B cell (primary cell): ENCODE results near the gene GDF7. TPM values are rescaled to one million over a fixed set of nuclear protein-coding genes. Genes with fewer than 3 reads are reported as not detected.

ENCODE experiments used
- ATAC-seq: fragments of 200-7000 bp; cut with Tn5 transposase; one replicate; pipeline ENCODE4 v1.10.0; 2021; ENCODE audit warnings: low read depth, mild to moderate bottlenecking, moderate number of reproducible peaks, moderate library complexity
- CTCF ChIA-PET: fragments of 350-600 bp; sonication (Branson Sonifier 250); formaldehyde crosslinking; loops from one replicate; lab custom pipeline; 2021; ENCODE audit warnings: antibody characterized with exemption, inconsistent platforms; lab: Charles Lee
- POLR2A ChIA-PET: fragments of 350-600 bp; sonication (Branson Sonifier 250); formaldehyde crosslinking; loops from one replicate; lab custom pipeline; 2021; ENCODE audit warnings: antibody characterized with exemption; lab: Charles Lee
- DNase-seq: peaks from one replicate; pipeline ENCODE4 v3.0.0; 2013
- H2AFZ ChIP-seq: 2 replicates; pipeline ENCODE4 v1.6.1; 2012; ENCODE audit warnings: mild to moderate bottlenecking, low read depth, low read length; ENCODE audit not compliant: insufficient read depth, poor library complexity, severe bottlenecking
- H3K27ac ChIP-seq, 2 donors: 1 replicate in 1 of 2; 2 replicates in 1 of 2; pipeline ENCODE4 v1.5.1; 2012 to 2013; ENCODE audit warnings: low read length in 2 of 2, mild to moderate bottlenecking in 2 of 2, moderate library complexity in 1 of 2
- H3K27me3 ChIP-seq, 4 experiments: fragments of 200-600 bp in 1 of 4; sonication (generic) in 1 of 4; replicated peaks in 1 of 4; 1 replicate in 2 of 4; 2 replicates in 2 of 4; pipeline versions ENCODE4 v1.6.1 to v1.7.0; 2013 to 2016; ENCODE audit warnings: low read length in 3 of 4, mild to moderate bottlenecking in 2 of 4, mixed read lengths in 1 of 4, moderate library complexity in 1 of 4; ENCODE audit not compliant: insufficient read depth in 4 of 4, control insufficient read depth in 3 of 4; ENCODE audit errors: control extremely low read depth in 1 of 4
- H3K36me3 ChIP-seq, 2 experiments: replicated peaks in 1 of 2; 1 replicate in 1 of 2; 2 replicates in 1 of 2; pipeline versions ENCODE4 v1.6.1 to v1.7.1; 2013; ENCODE audit warnings: low read length in 1 of 2; ENCODE audit not compliant: insufficient read depth in 2 of 2, control insufficient read depth in 1 of 2; ENCODE audit errors: control extremely low read depth in 1 of 2, extremely low read depth in 1 of 2
- H3K4me1 ChIP-seq, 2 donors: fragments of 200-600 bp in 1 of 2; sonication (generic) in 1 of 2; 1 replicate in 1 of 2; 2 replicates in 1 of 2; pipeline versions ENCODE4 v1.5.1 to v1.6.1; 2013 to 2017; ENCODE audit warnings: low read length in 2 of 2; ENCODE audit not compliant: control insufficient read depth in 2 of 2, insufficient read depth in 2 of 2
- H3K4me2 ChIP-seq: replicated peaks from 2 replicates; pipeline ENCODE3; 2012; ENCODE audit warnings: mild to moderate bottlenecking, low read depth, low read length; ENCODE audit not compliant: poor library complexity, severe bottlenecking
- H3K4me3 ChIP-seq, 5 experiments: fragments of 200-600 bp in 1 of 5; sonication (generic) in 1 of 5; 1 replicate in 3 of 5; 2 replicates in 2 of 5; pipeline versions ENCODE4 v1.5.1 to v1.7.0; 2011 to 2016; ENCODE audit warnings: low read length in 4 of 5, mild to moderate bottlenecking in 4 of 5, low read depth in 2 of 5, control low read depth in 1 of 5, moderate library complexity in 1 of 5; ENCODE audit not compliant: insufficient read depth in 1 of 5; ENCODE audit errors: control extremely low read depth in 1 of 5, extremely low read depth in 1 of 5
- H3K79me2 ChIP-seq: fragments of 200-600 bp; sonication (generic); one replicate; pipeline ENCODE4 v1.6.0; 2016; ENCODE audit warnings: low read length; ENCODE audit not compliant: control insufficient read depth, insufficient read depth
- H3K9ac ChIP-seq: fragments of 200-600 bp; sonication (generic); 2 replicates; pipeline ENCODE4 v1.6.1; 2017; ENCODE audit warnings: mild to moderate bottlenecking, low read length, moderate library complexity
- H3K9me3 ChIP-seq, 3 donors: one replicate each; pipeline versions ENCODE4 v1.6.1 to v1.7.1; 2013; ENCODE audit warnings: low read length in 2 of 3; ENCODE audit not compliant: control insufficient read depth in 2 of 3, insufficient read depth in 1 of 3; ENCODE audit errors: control extremely low read depth in 1 of 3
- H4K20me1 ChIP-seq: 2 replicates; pipeline ENCODE4 v1.6.0; 2012; ENCODE audit warnings: mild to moderate bottlenecking, low read length; ENCODE audit not compliant: insufficient read depth, control insufficient read depth, poor library complexity, severe bottlenecking
- H3K27ac Mint-ChIP-seq: one replicate; pipeline ENCODE4 v1.8.0; 2021; ENCODE audit warnings: mixed read lengths
- H3K27me3 Mint-ChIP-seq: one replicate; pipeline ENCODE4 v1.8.0; 2021; ENCODE audit warnings: mixed read lengths
- H3K4me1 Mint-ChIP-seq: one replicate; pipeline ENCODE4 v1.8.0; 2021; ENCODE audit warnings: mixed read lengths
- H3K4me3 Mint-ChIP-seq: one replicate; pipeline ENCODE4 v1.8.0; 2021; ENCODE audit warnings: mixed read lengths
- H3K9me3 Mint-ChIP-seq: one replicate; pipeline ENCODE4 v1.8.0; 2022; ENCODE audit warnings: mixed read lengths; ENCODE audit not compliant: insufficient read depth
- CTCF ChIP-seq: fragments of 200-600 bp; IDR thresholded peaks from one replicate; pipeline ENCODE4 v1.8.0; 2022; ENCODE audit warnings: antibody characterized with exemption, mild to moderate bottlenecking
- EZH2 ChIP-seq: IDR thresholded peaks from 2 replicates; pipeline ENCODE4 v1.6.1; 2012; ENCODE audit warnings: borderline replicate concordance, low read depth, mild to moderate bottlenecking, moderate library complexity, low read length; ENCODE audit not compliant: insufficient read depth, poor library complexity, severe bottlenecking
- WGBS: methylation state at CpG from one replicate; pipeline ENCODE4 v1.1.5; 2013; ENCODE audit warnings: missing lambda C conversion rate; ENCODE audit not compliant: insufficient coverage; 5-methylcytosine and 5-hydroxymethylcytosine counted together
- intact Hi-C: fragments of 100-400 bp; cut with micrococcal nuclease; formaldehyde crosslinking; loops from one replicate; pipeline ENCODE4 v1.10.0; 2022
- polyA plus RNA-seq: library from polyadenylated mRNA; depleted of rRNA; stranded (reverse); fragments of >200 nt; gene quantifications from 2 replicates; pipeline ENCODE4 v1.2.3, GENCODE V29; 2012
- total RNA-seq, 2 donors: library from RNA; stranded (reverse); fragments of 120-200 nt in 1 of 2; gene quantifications; 1 replicate in 1 of 2; 2 replicates in 1 of 2; pipeline versions ENCODE4 v1.2.3 to v1.2.4, GENCODE V29; 2013 to 2022

GDF7 gene
- total and polyA plus RNA-seq, 2 donors (not counting 1 experiment from before 2014, with no cell fraction given): 7.0 to 15.3 TPM

- Histone ChIP-seq H2AFZ (no peak overlapping the region), H3K4me1 (peaks cover 46 to 82% of the 10 kb centered on the region in 2 donors), H3K4me2 (no peak overlapping the region), H3K27me3 (peaks cover 0 to 61% (median 20%) of the 10 kb centered on the region in 4 experiments), H3K36me3 (peaks cover 0 to 11% of the 10 kb centered on the region in 2 experiments), H3K9me3 (peaks cover 0 to 25% (median 0%) of the 10 kb centered on the region in 3 donors), H4K20me1 (no peaks in the 10 kb centered on the region), H3K27ac (no peak overlapping the region), H3K9ac (no peak overlapping the region), H3K79me2 (peaks cover 3% of the 10 kb centered on the region), H3K4me3 (no peak overlapping the region)
- ATAC-seq: no peak
- Mint-ChIP-seq H3K27ac (no peak overlapping the region), H3K4me1 (peaks cover 51% of the 10 kb centered on the region), H3K9me3 (no peaks in the 10 kb centered on the region), H3K4me3 (no peak overlapping the region), H3K27me3 (peaks cover 3% of the 10 kb centered on the region)
- ChIA-PET POLR2A (no interaction called here), CTCF (interaction anchor here (1.5 kb wide), 1 partner anchor 9 kb away, joined by 9 read pairs; no protein-coding TSS in a partner anchor)
- intact Hi-C loops: no loop called here
- no peak for DNase-seq
- WGBS: 48% methylated on average over 83 of the region's 83 CpGs
- no peak for TF ChIP-seq EZH2
- TF ChIP-seq CTCF: no peak
Measured at GRCh38 chr2:20670315-20671035, 3.5 kb downstream of the GDF7 start.
